ENCODE measurements around the gene CBX3. TPM values are rescaled to one million over a fixed set of nuclear protein-coding genes. Genes with fewer than 3 reads are reported as not detected.
"Not testable (repeated sequence)": the region's sequence is repeated elsewhere in the genome, so short reads cannot be mapped to it uniquely, and the experiment has no call there.

The CBX3 gene
- total RNA-seq, 2 experiments from 2014 or later, result 214 to 215 TPM

DNA sequence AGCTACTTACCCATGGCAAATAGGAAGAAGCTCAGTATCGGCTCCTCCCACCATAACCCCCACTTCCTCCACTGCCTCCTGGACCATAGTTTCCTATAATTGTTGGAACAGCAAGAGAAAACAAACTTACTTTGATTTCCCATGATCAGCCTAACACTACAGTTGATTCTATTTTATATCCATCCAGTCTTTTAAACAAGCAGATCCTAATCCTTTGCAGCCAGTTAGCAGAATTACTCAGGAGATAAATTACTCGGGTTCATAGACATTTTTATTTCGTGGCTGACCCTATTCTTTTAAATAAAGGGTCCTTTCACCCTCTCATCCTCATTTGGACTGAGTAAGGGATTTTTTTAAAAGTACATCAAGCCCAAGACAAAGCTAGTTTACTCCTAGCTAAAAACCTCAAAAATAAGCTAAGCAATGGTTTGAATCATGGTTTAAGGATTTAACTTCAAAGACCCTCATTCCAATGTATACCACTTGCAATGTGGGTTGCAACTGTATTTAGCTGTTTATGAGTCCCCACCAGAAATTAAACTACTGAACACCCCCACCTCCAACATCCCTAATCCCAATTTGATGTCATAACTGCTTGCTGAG is 9.0 kb upstream of the CBX3 start:
- peak overlapping the region; percentile 11 for H3K4me3 Mint-ChIP-seq

GRCh38 chr7:26193432-26194207 is 7.9 kb upstream of the CBX3 start:
- Mint-ChIP-seq H3K9me3 (no peaks in the 10 kb centered on the region), H3K36me3 (ENCODE audit: low read depth) (peaks cover 97% of the 10 kb centered on the region), H3K27ac (peak overlapping the region; percentile 75), H3K4me1 (peaks cover 81% of the 10 kb centered on the region), H3K27me3 (no peaks in the 10 kb centered on the region), H3K4me3 (peak overlapping the region; percentile 64)
- DNase-seq, result no peak
- POLR2A ChIA-PET, result interaction anchor here (0.6 to 13.1 kb wide), 15 partner anchors 7 to 301 kb away, joined by 3 to 406 read pairs (median 4); partner anchors contain the start of genes CBX3, HNRNPA2B1, NFE2L3 and SNX10
- CTCF ChIA-PET, result interaction anchor here (1.0 to 4.1 kb wide), 8 partner anchors 10 to 176 kb away, joined by 3 to 27 read pairs (median 6); partner anchors contain the start of gene NFE2L3

More for the DNA sequence above, 9.0 kb upstream of the CBX3 start:
- ChIA-PET POLR2A (interaction anchor here (0.7 to 13.1 kb wide), 21 partner anchors 8 to 300 kb away, joined by 3 to 406 read pairs (median 4); partner anchors contain the start of genes CBX3, HNRNPA2B1, NFE2L3 and SNX10), CTCF (interaction anchor here (0.6 to 4.1 kb wide), 10 partner anchors 9 to 177 kb away, joined by 3 to 27 read pairs (median 6); partner anchors contain the start of genes CBX3 and NFE2L3)
- Mint-ChIP-seq H3K27me3 (no peaks in the 10 kb centered on the region), H3K9me3 (no peaks in the 10 kb centered on the region), H3K27ac (peak overlapping the region; percentile 60), H3K36me3 (ENCODE audit: low read depth) (peaks cover 98% of the 10 kb centered on the region), H3K4me1 (peaks cover 90% of the 10 kb centered on the region)
- no peak for DNase-seq

GRCh38 chr7:26194764-26195163 is 6.8 kb upstream of the CBX3 start:
- peak overlapping the region; percentile 64 for H3K4me3 Mint-ChIP-seq
- ChIA-PET POLR2A (interaction anchor here (0.6 to 13.1 kb wide), 12 partner anchors 6 to 159 kb away, joined by 3 to 406 read pairs (median 39); partner anchors contain the start of genes CBX3, HNRNPA2B1 and NFE2L3), CTCF (interaction anchor here (0.6 to 4.1 kb wide), 12 partner anchors 9 to 302 kb away, joined by 3 to 20 read pairs (median 4); partner anchors contain the start of gene NFE2L3)
- H3K27ac Mint-ChIP-seq, result peak overlapping the region; percentile 75
- H3K27me3 Mint-ChIP-seq, DNase-seq, H3K9me3 Mint-ChIP-seq: not testable (repeated sequence)
- H3K4me1 Mint-ChIP-seq, result peaks cover 71% of the 10 kb centered on the region
- peaks cover 97% of the 10 kb centered on the region for H3K36me3 Mint-ChIP-seq (ENCODE audit: low read depth)

DNA sequence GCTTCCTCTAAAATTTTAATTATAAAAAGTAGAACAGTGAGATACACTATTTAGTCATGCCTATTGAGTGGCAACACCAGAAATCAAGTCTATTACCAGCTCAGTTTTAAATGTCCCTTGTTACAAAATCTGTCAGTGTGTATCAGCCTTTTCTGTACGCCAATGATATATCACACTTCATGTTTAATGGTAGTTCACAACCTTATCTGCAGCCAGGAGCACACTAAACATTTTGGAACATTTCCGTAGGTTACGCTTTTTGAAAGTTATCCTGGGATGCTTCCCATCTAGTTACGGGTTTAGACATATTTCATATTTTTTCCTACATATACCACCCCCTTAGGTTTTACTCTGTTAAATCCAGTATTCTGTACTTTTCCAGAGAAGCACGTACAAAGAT is 6.4 kb upstream of the CBX3 start:
- Mint-ChIP-seq H3K9me3 (no peaks in the 10 kb centered on the region), H3K27ac (peak overlapping the region; percentile 75), H3K36me3 (ENCODE audit: low read depth) (peaks cover 97% of the 10 kb centered on the region), H3K4me3 (peak overlapping the region; percentile 94), H3K27me3 (no peaks in the 10 kb centered on the region), H3K4me1 (peaks cover 68% of the 10 kb centered on the region)
- no peak for DNase-seq
- ChIA-PET CTCF (interaction anchor here (0.6 to 4.1 kb wide), 11 partner anchors 13 to 302 kb away, joined by 3 to 20 read pairs (median 4); partner anchors contain the start of gene NFE2L3), POLR2A (interaction anchor here (0.6 to 13.1 kb wide), 11 partner anchors 8 to 159 kb away, joined by 3 to 406 read pairs (median 9); partner anchors contain the start of gene NFE2L3)

DNA sequence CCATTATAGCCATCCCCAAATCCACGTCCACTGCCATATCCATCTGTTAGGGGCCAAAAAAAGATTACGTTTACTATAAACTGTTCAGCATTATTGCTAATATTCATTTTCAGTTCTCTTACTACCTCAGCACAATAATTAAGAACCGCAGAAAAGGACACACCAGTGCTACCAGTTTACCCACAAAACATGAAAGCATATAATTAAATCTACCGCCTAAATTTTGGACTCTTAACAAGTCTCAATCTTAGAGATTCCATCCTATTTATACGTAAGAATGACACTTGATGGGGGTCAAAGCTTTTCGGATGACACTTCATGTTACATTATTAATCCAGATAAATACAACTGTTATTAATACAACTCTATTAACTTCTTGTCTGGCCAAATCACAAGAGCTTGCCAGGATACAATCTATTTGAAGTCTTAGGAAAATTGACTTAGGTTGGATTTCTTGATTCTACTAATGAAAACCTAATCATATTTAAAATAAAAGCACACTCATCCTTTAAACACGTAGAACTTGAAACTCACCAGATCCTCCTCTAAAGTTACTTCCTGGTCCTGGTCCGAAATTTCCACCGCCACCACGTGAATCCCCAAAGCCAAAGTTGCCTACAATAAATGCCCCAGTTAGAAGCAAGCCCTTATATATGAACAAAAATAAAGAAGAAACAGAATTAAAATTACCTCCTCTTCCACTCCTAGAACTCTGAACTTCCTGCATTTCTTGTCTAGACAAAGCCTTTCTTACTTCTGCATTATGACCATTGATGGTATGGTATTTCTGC is 5.5 kb upstream of the CBX3 start:
- ChIA-PET CTCF (interaction anchor here (1.2 to 4.9 kb wide), 2 partner anchors 9 to 105 kb away, joined by 3 to 29 read pairs; no protein-coding TSS in a partner anchor), POLR2A (interaction anchor here (1.8 to 13.1 kb wide), 8 partner anchors 9 to 302 kb away, joined by 6 to 406 read pairs (median 84); partner anchors contain the start of gene NFE2L3)
- H3K36me3 Mint-ChIP-seq (ENCODE audit: low read depth), result peaks cover 94% of the 10 kb centered on the region
- no peaks in the 10 kb centered on the region for H3K27me3 Mint-ChIP-seq
- peaks cover 60% of the 10 kb centered on the region for H3K4me1 Mint-ChIP-seq
- peak overlapping the region; percentile 94 for H3K4me3 Mint-ChIP-seq
- no peak for DNase-seq
- H3K9me3 Mint-ChIP-seq, result no peaks in the 10 kb centered on the region
- peak overlapping the region; percentile 66 for H3K27ac Mint-ChIP-seq

GRCh38 chr7:26197153-26198115 is 4.1 kb upstream of the CBX3 start:
- no peak for DNase-seq
- ChIA-PET POLR2A (interaction anchor here (0.6 to 13.1 kb wide), 14 partner anchors 9 to 303 kb away, joined by 3 to 406 read pairs (median 28); partner anchors contain the start of genes NFE2L3 and SNX10), CTCF (interaction anchor here (0.9 to 4.9 kb wide), 13 partner anchors 9 to 304 kb away, joined by 3 to 29 read pairs (median 7); partner anchors contain the start of genes NFE2L3 and SNX10)
- Mint-ChIP-seq H3K27ac (peak overlapping the region; percentile 98), H3K36me3 (ENCODE audit: low read depth) (peaks cover 81% of the 10 kb centered on the region), H3K9me3 (no peaks in the 10 kb centered on the region), H3K4me1 (peaks cover 49% of the 10 kb centered on the region), H3K27me3 (no peaks in the 10 kb centered on the region), H3K4me3 (peak overlapping the region; percentile 94)

DNA sequence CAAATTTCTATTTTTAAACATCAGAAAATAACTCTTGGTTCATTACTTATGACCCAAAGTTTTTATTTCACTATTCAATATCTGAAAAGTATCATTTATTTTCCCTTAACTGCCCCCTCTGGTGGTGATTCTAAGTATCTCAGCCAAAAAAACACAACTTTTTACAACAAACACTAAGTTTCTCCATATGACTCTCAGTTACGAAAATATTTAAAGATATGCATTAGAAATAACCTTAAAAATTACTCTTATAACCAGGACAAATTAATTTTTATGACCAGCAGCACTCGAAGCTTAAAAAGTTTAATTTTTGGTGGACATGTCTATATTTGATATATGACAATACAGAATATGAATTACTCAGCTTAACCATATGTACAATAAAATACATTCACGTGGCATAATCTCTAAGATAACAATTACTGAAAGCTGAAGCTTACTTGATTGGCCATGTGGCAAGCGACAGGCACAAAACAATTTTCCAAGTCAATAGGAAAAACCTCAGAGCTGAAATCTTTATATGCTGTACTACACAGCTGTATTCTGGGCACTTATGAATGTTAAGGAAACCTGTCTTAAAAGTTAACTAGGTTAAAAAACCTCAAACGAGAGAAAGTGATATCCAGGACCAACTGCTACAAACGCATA is 3.3 kb upstream of the CBX3 start:
- H3K27ac Mint-ChIP-seq, result peak overlapping the region; percentile 98

DNA sequence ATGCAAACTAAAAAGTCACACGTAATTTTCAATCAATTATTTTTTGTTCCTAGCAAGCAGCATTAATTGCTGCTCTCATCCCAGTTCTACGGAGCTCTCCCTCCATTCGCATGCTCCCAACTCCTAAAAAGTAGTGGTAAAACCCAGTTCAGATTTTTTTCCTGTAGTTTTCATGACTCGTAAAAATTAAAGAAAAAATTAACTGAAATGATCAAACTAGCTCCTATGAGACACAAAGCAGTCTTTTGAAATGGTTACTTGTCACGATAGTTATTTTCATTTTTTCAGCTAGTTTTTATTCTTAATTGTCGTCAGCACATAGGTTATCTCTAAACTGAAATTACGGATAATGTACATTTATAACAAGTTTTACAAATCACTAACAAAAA is 2.8 kb upstream of the CBX3 start:
- Mint-ChIP-seq H3K9me3 (no peaks in the 10 kb centered on the region), H3K27me3 (no peaks in the 10 kb centered on the region), H3K27ac (peak overlapping the region; percentile 98), H3K36me3 (ENCODE audit: low read depth) (peaks cover 78% of the 10 kb centered on the region), H3K4me1 (peaks cover 41% of the 10 kb centered on the region), H3K4me3 (peak overlapping the region; percentile 94)
- CTCF ChIA-PET, result interaction anchor here (0.7 to 4.9 kb wide), 12 partner anchors 10 to 306 kb away, joined by 3 to 29 read pairs (median 6); partner anchors contain the start of genes NFE2L3 and SNX10
- POLR2A ChIA-PET, result interaction anchor here (0.7 to 13.1 kb wide), 15 partner anchors 6 to 337 kb away, joined by 3 to 406 read pairs (median 5); partner anchors contain the start of genes NFE2L3 and SNX10
- no peak for DNase-seq

More for the DNA sequence above, 3.3 kb upstream of the CBX3 start:
- peak overlapping the region; percentile 94 for H3K4me3 Mint-ChIP-seq
- H3K9me3 Mint-ChIP-seq, result no peaks in the 10 kb centered on the region
- peaks cover 79% of the 10 kb centered on the region for H3K36me3 Mint-ChIP-seq (ENCODE audit: low read depth)
- peaks cover 42% of the 10 kb centered on the region for H3K4me1 Mint-ChIP-seq
- CTCF ChIA-PET, result interaction anchor here (0.7 to 4.9 kb wide), 14 partner anchors 10 to 305 kb away, joined by 3 to 29 read pairs (median 6); partner anchors contain the start of gene NFE2L3
- no peak for DNase-seq
- POLR2A ChIA-PET, result interaction anchor here (0.6 to 13.1 kb wide), 15 partner anchors 11 to 336 kb away, joined by 3 to 406 read pairs (median 5); partner anchors contain the start of genes NFE2L3 and SNX10
- H3K27me3 Mint-ChIP-seq, result no peaks in the 10 kb centered on the region

DNA sequence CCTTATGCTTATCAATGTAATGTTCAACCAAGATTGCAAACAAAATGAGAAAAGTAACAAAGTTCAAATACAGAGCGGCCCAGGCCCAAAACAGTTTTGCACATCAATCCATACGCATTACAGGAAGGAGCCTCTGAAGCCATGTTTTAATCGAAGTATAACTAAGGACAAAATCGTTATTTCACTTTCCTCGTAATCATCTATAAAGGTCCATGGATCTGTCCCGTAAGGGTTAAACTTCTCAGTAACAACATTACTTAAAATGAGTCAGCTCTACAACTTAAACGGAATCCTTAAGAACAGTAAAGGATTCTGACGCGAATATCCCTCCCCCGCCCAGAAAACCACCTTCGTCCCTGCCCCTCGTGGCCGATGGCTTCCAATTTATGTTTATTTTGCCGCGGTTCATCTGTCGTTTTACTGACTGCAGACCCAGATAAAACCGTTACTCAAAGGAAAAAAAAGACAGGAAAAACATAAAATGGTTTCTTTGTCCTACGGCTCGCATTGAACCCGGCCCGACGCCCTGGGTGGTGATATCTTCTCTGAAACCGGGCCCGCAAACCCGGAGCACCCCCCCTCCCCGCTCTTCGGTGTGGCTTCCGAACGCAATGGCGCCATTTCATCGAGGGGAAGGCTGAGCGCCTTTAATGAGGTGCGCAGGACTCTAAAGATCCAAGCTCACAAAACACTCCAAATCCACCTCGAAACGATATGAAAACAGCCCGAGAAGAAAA is 2.1 kb upstream of the CBX3 start:
- H3K27ac Mint-ChIP-seq, result peak overlapping the region; percentile 98
- peak overlapping the region; percentile 94 for H3K4me3 Mint-ChIP-seq
- H3K9me3 Mint-ChIP-seq, result no peaks in the 10 kb centered on the region
- H3K27me3 Mint-ChIP-seq, result no peaks in the 10 kb centered on the region
- DNase-seq, result peak; percentile 75
- CTCF ChIA-PET, result interaction anchor here (0.7 to 4.9 kb wide), 11 partner anchors 11 to 304 kb away, joined by 3 to 29 read pairs (median 5); partner anchors contain the start of gene SNX10
- peaks cover 77% of the 10 kb centered on the region for H3K36me3 Mint-ChIP-seq (ENCODE audit: low read depth)
- POLR2A ChIA-PET, result interaction anchor here (0.8 to 13.1 kb wide), 27 partner anchors 7 to 341 kb away, joined by 3 to 406 read pairs (median 4); partner anchors contain the start of genes NFE2L3 and SNX10
- H3K4me1 Mint-ChIP-seq, result peaks cover 39% of the 10 kb centered on the region

- peaks cover 77% of the 10 kb centered on the region for H3K36me3 Mint-ChIP-seq (ENCODE audit: low read depth)
- H3K4me1 Mint-ChIP-seq, result peaks cover 41% of the 10 kb centered on the region
- H3K27me3 Mint-ChIP-seq, result no peaks in the 10 kb centered on the region
- peak overlapping the region; percentile 94 for H3K4me3 Mint-ChIP-seq
- peak overlapping the region; percentile 98 for H3K27ac Mint-ChIP-seq
- POLR2A ChIA-PET, result interaction anchor here (0.5 to 13.1 kb wide), 24 partner anchors 7 to 342 kb away, joined by 3 to 406 read pairs (median 4); partner anchors contain the start of genes NFE2L3 and SNX10
- DNase-seq, result peak; percentile 78
- H3K9me3 Mint-ChIP-seq, result no peaks in the 10 kb centered on the region
- CTCF ChIA-PET, result interaction anchor here (1.0 to 4.9 kb wide), 5 partner anchors 91 to 305 kb away, joined by 3 to 29 read pairs (median 4); partner anchors contain the start of gene SNX10
These were observed 1.5 kb upstream of the CBX3 start for GRCh38 chr7:26200038-26200443.
